Bronchial smooth muscle cell (primary cell): Measurements from ENCODE around the gene WRAP53. TPM values are rescaled to one million over a fixed set of nuclear protein-coding genes. Genes with fewer than 3 reads are reported as not detected.

Source experiments
- total RNA-seq: library from RNA; depleted of rRNA; stranded (reverse); fragments of >200 nt; gene quantifications from 2 replicates; pipeline ENCODE4 v1.2.1, GENCODE V29; 2014

Gene WRAP53
- total RNA-seq, result 2.7 and 4.6 TPM in 2 replicates

GRCh38 chr17:7687908-7688807 is at the start of gene WRAP53:
WRAP53 (plus strand) TSS chr17:7688477; CDS start chr17:7688649, 172 bp downstream.

GRCh38 chr17:7650509-7651096 is 37.7 kb upstream of the WRAP53 start, which contains the start of gene ATP1B2:
ATP1B2 (plus strand) TSS chr17:7650926; CDS start chr17:7651519, 593 bp downstream.

GRCh38 chr17:7687072-7687907 is 987 bp upstream of the WRAP53 start, which contains the start of gene TP53:
TP53 (minus strand) TSS chr17:7687490; CDS start chr17:7676594, 10,896 bp downstream.

GRCh38 chr17:7704601-7705268 is 16.5 kb downstream of the WRAP53 start, which contains the start of gene EFNB3:
EFNB3 (plus strand) TSS chr17:7705202; CDS start chr17:7705599, 397 bp downstream.

GRCh38 chr17:7716901-7717755 is 28.9 kb downstream of the WRAP53 start, which contains the start of gene DNAH2:
DNAH2 (plus strand) TSS chr17:7717744; CDS start chr17:7719735, 1,991 bp downstream.

Other genes starting within 250 kb of the WRAP53 start
- 1.0 and 1.1 TPM in 2 replicates for gene FGF11, start 249.0 kb upstream of the WRAP53 start, total RNA-seq
- 8.8 and 10.1 TPM in 2 replicates for gene CHRNB1, start 243.4 kb upstream of the WRAP53 start, total RNA-seq
- gene ZBTB4, start 208.8 kb upstream of the WRAP53 start, total RNA-seq, result 12.5 and 16.4 TPM in 2 replicates
- gene SLC35G6, start 207.0 kb upstream of the WRAP53 start, total RNA-seq, result not detected in 2 replicates
- 107 and 113 TPM in 2 replicates for gene POLR2A, start 204.1 kb upstream of the WRAP53 start, total RNA-seq
- gene TNFSF12, start 139.4 kb upstream of the WRAP53 start, total RNA-seq, result 7.3 and 9.1 TPM in 2 replicates
- 0.34 and 1.7 TPM in 2 replicates for gene TNFSF13, start 129.7 kb upstream of the WRAP53 start, total RNA-seq
- 51.1 and 54.5 TPM in 2 replicates for gene SENP3, start 126.6 kb upstream of the WRAP53 start, total RNA-seq
- 21.0 and 27.6 TPM in 2 replicates for gene CD68, start 108.8 kb upstream of the WRAP53 start, total RNA-seq
- 36.7 and 48.5 TPM in 2 replicates for gene MPDU1, start 104.6 kb upstream of the WRAP53 start, total RNA-seq
- gene SOX15, start 98.4 kb upstream of the WRAP53 start, total RNA-seq, result 0.17 and 0.32 TPM in 2 replicates
- 31.5 and 35.0 TPM in 2 replicates for gene FXR2, start 73.6 kb upstream of the WRAP53 start, total RNA-seq
- 55.3 and 67.3 TPM in 2 replicates for gene SAT2, start 60.7 kb upstream of the WRAP53 start, total RNA-seq
- gene SHBG, start 58.3 kb upstream of the WRAP53 start, total RNA-seq, result 0.26 and 0.47 TPM in 2 replicates
- not detected in 2 replicates for gene ATP1B2, start 37.6 kb upstream of the WRAP53 start, total RNA-seq
- gene TP53, start 987 bp upstream of the WRAP53 start, total RNA-seq, result 13.1 and 13.7 TPM in 2 replicates
- gene EFNB3, start 16.7 kb downstream of the WRAP53 start, total RNA-seq, result 0.86 and 0.95 TPM in 2 replicates
- under 0.01 and 0.16 TPM in 2 replicates for gene DNAH2, start 29.3 kb downstream of the WRAP53 start, total RNA-seq
- 5.2 and 7.7 TPM in 2 replicates for gene KDM6B, start 145.7 kb downstream of the WRAP53 start, total RNA-seq
- gene TMEM88, start 166.6 kb downstream of the WRAP53 start, total RNA-seq, result 0.16 and 0.26 TPM in 2 replicates
- 84.8 and 149 TPM in 2 replicates for gene NAA38, start 169.1 kb downstream of the WRAP53 start, total RNA-seq
- 7.1 and 11.7 TPM in 2 replicates for gene CYB5D1, start 169.5 kb downstream of the WRAP53 start, total RNA-seq
- 229 and 439 TPM in 2 replicates for gene CHD3, start 200.3 kb downstream of the WRAP53 start, total RNA-seq
- 1.7 and 2.0 TPM in 2 replicates for gene RNF227, start 227.8 kb downstream of the WRAP53 start, total RNA-seq
- 0.26 and 0.47 TPM in 2 replicates for gene KCNAB3, start 241.4 kb downstream of the WRAP53 start, total RNA-seq
- gene TRAPPC1, start 243.5 kb downstream of the WRAP53 start, total RNA-seq, result 62.2 and 66.2 TPM in 2 replicates
- gene CNTROB, start 243.7 kb downstream of the WRAP53 start, total RNA-seq, result 17.0 and 21.2 TPM in 2 replicates